Nephron (organoid): ENCODE measurements around the gene PGLYRP4.

ENCODE experiments used
- H3K27ac Mint-ChIP-seq, 3 experiments: 2 replicates each; pipeline ENCODE4 v1.8.0; 2020; ENCODE audit warnings: mixed read lengths in 3 of 3, mild to moderate bottlenecking in 2 of 3, moderate library complexity in 1 of 3
- H3K27me3 Mint-ChIP-seq: 2 replicates; pipeline ENCODE4 v1.8.0; 2021; ENCODE audit warnings: low read depth, mild to moderate bottlenecking, moderate library complexity, mixed read lengths
- H3K36me3 Mint-ChIP-seq: 2 replicates; pipeline ENCODE4 v1.8.0; 2020; ENCODE audit warnings: low read depth, mixed read lengths
- H3K4me1 Mint-ChIP-seq: 2 replicates; pipeline ENCODE4 v1.8.0; 2020; ENCODE audit warnings: mixed read lengths
- H3K4me3 Mint-ChIP-seq, 3 experiments: 2 replicates each; pipeline ENCODE4 v1.8.0; 2020; ENCODE audit warnings: mild to moderate bottlenecking in 3 of 3, mixed read lengths in 3 of 3, moderate library complexity in 2 of 3
- H3K9me3 Mint-ChIP-seq: 2 replicates; pipeline ENCODE4 v1.8.0; 2020; ENCODE audit warnings: mixed read lengths
- TF ChIP-seq, protein P1 (sequence below), 3 experiments: fragments of 200-600 bp; sonication (generic); IDR thresholded peaks; one replicate each; pipeline ENCODE4 v1.5.0; 2021; ENCODE audit warnings: antibody characterized with exemption in 3 of 3; ENCODE audit not compliant: unreplicated experiment in 3 of 3

PGLYRP4 gene

DNA sequence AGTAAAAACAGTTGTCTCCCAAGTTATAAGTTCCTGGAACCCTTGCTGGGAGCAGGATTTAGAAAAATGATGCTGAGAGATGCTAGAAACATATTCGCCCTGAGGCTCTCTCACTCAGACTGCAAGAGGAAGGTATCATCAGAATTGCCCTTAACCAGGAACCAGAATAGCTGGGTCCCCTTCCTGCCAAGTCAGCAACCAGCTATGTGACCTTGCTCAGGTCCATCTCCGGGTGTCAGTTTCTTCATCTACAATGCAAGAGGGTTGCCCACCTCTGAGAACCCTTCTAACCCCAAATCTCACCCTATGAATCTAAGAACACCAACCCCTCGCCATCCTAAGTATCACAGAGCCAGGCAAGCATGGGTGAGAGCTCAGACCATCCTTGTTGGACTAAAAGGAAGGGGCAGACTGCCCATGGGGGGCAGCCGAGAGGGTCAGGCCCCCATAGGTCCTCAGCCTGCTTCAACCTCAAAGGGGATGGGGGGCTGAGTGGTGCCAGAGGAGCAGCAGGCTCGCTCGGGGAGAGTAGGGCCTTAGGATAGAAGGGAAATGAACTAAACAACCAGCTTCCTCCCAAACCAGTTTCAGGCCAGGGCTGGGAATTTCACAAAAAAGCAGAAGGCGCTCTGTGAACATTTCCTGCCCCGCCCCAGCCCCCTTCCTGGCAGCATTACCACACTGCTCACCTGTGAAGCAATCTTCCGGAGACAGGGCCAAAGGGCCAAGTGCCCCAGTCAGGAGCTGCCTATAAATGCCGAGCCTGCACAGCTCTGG is 8.6 kb upstream of the PGLYRP4 start:
- Mint-ChIP-seq H3K36me3 (no peaks in the 10 kb centered on the region), H3K4me1 (no peaks in the 10 kb centered on the region), H3K27me3 (peaks cover 5% of the 10 kb centered on the region), H3K27ac (no peak overlapping the region), H3K9me3 (no peaks in the 10 kb centered on the region), H3K4me3 (no peak overlapping the region)
- TF ChIP-seq, protein P1, sequence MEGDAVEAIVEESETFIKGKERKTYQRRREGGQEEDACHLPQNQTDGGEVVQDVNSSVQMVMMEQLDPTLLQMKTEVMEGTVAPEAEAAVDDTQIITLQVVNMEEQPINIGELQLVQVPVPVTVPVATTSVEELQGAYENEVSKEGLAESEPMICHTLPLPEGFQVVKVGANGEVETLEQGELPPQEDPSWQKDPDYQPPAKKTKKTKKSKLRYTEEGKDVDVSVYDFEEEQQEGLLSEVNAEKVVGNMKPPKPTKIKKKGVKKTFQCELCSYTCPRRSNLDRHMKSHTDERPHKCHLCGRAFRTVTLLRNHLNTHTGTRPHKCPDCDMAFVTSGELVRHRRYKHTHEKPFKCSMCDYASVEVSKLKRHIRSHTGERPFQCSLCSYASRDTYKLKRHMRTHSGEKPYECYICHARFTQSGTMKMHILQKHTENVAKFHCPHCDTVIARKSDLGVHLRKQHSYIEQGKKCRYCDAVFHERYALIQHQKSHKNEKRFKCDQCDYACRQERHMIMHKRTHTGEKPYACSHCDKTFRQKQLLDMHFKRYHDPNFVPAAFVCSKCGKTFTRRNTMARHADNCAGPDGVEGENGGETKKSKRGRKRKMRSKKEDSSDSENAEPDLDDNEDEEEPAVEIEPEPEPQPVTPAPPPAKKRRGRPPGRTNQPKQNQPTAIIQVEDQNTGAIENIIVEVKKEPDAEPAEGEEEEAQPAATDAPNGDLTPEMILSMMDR (IDR thresholded peaks at IDR 0.05; ENCODE audit: unreplicated experiment in 3 of 3), result no peak

DNA sequence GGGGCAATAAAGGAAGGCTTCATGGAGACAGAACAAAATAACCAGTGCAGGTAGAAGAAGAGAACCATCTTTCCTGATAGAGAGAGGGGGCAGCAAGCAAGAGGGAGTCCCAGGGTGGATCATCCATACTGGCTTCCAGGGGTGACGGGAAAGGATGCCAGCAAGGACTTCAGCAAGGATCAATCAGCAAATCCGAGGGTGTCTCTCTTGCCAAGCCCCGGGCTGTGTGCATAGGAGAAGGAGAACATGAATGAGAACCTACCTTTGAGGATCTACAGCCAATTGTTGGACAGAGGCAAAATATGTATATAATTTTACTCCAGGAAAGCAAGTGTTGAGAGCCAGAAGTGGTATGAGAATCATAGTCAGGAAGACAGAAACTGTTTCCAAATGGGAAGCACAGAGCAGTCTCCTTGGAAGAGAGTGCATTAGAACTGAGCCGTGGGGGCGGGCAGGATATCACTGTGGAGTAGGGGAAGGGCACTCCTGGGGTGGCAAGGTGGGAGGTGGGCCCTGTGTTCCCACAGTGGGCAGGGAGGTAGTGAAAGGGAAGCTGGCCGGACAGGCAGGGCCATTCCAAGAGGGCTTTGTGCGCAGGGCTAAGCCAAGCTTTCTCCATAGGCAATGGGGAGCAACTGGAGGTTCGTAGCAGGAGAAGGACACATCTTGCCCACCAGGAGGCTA is 7.9 kb upstream of the PGLYRP4 start:
- no peaks in the 10 kb centered on the region for H3K9me3 Mint-ChIP-seq
- no peaks in the 10 kb centered on the region for H3K36me3 Mint-ChIP-seq
- peaks cover 9% of the 10 kb centered on the region for H3K27me3 Mint-ChIP-seq
- TF ChIP-seq, protein P1 (IDR thresholded peaks at IDR 0.05; ENCODE audit: unreplicated experiment in 3 of 3), result no peak
- H3K27ac Mint-ChIP-seq, result no peak overlapping the region
- no peak overlapping the region for H3K4me3 Mint-ChIP-seq
- H3K4me1 Mint-ChIP-seq, result no peaks in the 10 kb centered on the region

DNA sequence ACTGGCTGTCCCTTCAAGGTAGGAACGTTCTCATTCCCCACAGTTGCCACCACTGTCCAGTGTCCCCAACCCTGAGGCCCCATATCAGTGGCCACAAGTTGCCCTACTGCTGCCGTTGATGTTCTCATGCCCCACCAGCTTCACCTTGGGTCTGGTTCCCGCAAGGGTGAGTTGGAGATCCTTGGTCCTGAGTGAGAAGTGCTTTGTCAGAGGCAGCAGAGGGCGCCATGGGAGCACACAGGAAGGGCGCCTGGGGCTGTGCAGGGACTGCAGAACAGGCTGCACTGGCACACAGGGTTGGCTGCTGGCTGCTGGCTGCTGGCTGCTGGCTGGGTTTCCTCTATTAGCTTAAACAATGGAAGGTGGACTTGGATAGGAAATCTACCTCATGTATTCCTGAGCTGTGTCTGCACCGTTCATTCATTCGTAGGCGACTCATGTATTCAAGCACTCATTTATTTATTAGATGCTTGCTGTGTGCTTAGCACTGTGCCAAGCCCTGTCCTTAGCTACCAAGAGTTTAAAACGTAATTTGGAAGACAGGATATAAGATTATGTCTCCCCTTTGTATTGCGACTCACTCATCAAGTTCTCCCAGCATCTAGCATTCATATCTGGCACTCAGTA is 6.9 kb upstream of the PGLYRP4 start:
- Mint-ChIP-seq H3K27me3 (peaks cover 17% of the 10 kb centered on the region), H3K27ac (no peak overlapping the region), H3K4me3 (no peak overlapping the region), H3K9me3 (no peaks in the 10 kb centered on the region), H3K36me3 (no peaks in the 10 kb centered on the region), H3K4me1 (no peaks in the 10 kb centered on the region)
- TF ChIP-seq, protein P1 (IDR thresholded peaks at IDR 0.05; ENCODE audit: unreplicated experiment in 3 of 3), result peak in 2 of 3 experiments; percentile 23 to 37

DNA sequence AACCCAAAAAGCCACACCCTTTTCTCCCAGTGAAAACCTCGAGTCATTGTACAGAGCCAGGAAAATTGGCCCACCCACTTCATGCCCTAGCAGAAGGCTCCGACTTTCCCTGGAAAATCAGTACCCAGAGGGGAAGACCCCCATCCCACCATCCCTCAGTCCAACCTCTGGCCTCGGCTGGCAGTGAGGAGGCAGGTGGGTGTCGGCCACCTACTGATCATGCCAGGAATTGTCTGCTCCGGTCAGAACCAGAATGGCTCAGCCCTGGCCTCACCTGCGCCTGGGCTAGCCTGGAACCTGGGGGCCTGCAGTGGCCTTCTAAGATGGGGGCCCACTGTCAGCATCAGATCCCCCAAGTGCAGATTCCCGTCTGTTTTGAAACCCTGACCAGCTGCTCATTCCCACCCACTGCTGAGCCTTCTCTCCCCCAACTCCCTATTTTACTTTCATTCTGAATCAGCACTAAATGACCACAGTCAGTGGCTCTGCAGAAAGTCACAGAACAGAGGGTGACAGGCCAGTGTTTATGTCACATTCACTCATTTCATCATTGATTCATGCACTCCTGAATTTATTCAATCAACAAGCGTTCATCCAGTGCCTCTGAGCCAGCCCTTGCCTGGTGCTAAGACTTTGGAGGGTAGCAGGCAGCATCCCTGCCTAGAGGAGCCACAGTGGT is 6.0 kb upstream of the PGLYRP4 start:
- TF ChIP-seq, protein P1 (IDR thresholded peaks at IDR 0.05; ENCODE audit: unreplicated experiment in 3 of 3), result no peak
- Mint-ChIP-seq H3K27ac (no peak overlapping the region), H3K4me1 (no peaks in the 10 kb centered on the region), H3K4me3 (no peak overlapping the region), H3K36me3 (no peaks in the 10 kb centered on the region), H3K9me3 (no peaks in the 10 kb centered on the region), H3K27me3 (peaks cover 24% of the 10 kb centered on the region)

DNA sequence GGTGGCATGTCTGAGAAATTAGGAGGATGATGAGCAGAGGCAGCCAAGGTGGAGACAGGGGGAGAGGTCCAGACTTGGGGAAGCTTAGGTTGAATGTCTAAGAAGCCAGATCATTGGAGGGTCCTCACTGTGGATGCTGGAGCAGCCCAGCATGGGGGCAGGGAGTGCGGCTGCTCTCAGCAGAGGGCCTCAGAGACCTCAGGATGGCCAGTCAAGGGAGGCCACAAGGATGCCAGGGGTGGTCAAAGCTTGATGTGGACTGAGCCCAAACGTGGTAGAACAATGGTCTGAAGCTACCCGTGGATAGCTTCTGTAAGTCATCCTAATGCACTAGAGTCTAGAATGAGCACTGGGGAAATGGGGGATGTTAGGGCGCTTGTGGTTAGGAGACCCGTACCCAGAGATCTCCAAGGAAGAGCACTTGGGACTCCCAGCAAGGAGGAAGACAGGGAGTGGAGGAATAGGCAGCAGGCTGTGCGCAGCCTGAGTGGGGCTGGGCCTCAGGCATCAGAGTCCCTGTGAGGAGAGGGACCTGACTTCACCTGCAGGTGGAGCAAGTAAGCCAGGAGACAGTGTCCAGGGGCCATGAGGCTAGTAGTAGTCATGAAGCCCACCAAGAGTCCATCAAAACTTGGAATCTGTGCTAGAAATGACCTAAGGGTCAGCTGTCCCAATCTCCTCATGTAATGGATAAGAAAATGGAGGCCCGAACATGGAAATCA is 4.7 kb upstream of the PGLYRP4 start:
- Mint-ChIP-seq H3K27me3 (peaks cover 29% of the 10 kb centered on the region), H3K36me3 (no peaks in the 10 kb centered on the region), H3K4me3 (no peak overlapping the region), H3K4me1 (no peaks in the 10 kb centered on the region), H3K27ac (no peak overlapping the region), H3K9me3 (no peaks in the 10 kb centered on the region)
- TF ChIP-seq, protein P1 (IDR thresholded peaks at IDR 0.05; ENCODE audit: unreplicated experiment in 3 of 3), result peak; percentile 27 to 56 (median 43)
